KG1 (cell line): ENCODE measurements around the gene IKZF3.
"Not testable (repeated sequence)": the region's sequence is repeated elsewhere in the genome, so short reads cannot be mapped to it uniquely, and the experiment has no call there.

Experiments used
- DNase-seq: peaks from one replicate; lab custom pipeline; 2025; lab: John Stamatoyannopoulos, UW

Gene IKZF3

DNA sequence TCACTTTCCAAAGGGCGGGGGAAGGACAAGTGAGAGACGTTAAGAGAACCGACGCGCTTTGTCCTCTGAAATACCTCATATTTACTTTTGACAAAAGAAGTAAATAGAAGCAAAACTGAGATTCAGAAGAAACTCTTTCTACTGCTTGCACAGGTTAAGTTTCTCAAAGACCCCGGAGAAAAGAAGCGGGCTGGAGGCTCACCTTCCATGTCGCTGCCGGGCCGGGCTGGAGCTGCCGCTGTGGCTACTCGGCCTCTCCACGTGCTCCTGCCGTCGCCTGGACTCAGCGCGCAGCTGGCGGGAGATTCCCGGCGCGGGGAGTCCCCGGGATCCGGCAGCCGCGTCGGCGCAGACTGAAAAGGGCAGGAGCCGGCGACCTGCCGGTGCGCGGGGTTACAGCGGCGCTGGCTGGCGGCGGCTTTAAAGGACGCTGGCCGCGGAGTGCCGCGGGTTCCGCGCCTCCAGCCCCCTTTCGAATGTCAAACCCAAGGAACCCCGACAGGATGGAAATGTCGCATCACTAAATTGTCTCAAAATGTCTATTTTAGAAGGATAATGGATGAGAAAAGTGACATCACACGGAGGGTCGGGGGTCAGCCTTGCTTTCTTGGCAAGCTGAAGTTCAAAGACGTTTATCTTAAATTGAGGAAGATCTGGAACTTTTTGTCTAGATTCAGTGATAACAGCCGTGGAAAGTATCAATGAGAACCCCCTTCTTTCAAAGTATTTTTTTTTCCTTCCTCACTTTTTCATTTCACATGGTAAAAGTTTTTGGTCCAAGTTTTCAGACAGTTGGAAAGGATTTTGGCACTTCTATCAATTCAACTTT lies at the start of gene IKZF3:
Gene IKZF3, minus strand, starts transcription at position 395 of the 829 bp plus-strand sequence. Its CDS starts 186 bp downstream, at position 209.
- DNase-seq = no peak

DNA sequence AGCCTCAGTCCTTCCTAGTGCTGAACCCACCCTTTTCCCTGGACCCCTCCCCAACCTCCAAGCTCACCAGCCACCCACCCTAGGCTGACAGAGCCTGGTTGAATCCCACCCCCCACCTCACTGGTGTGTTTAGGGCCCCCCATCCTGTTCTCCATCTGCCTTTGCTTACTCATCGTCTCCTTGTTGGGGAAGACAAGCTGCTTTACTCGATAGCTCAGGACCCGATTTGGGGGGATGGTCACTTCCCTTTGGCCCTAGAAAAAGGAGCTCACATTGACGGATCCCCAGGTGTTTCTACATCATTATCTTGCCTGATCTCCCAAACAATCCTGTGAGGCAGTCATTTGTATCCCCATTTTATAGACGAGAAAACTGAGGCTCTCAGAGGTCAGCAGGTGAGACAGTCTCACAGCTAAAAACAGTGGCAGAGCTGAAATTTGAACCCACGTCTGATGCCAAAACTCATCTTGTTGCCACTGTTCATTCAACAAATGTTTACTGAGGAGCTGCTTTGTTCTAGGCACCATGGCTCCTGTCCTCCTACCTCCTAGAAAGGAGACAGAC lies 44.8 kb upstream of the IKZF3 start:
- DNase-seq = no peak

DNA sequence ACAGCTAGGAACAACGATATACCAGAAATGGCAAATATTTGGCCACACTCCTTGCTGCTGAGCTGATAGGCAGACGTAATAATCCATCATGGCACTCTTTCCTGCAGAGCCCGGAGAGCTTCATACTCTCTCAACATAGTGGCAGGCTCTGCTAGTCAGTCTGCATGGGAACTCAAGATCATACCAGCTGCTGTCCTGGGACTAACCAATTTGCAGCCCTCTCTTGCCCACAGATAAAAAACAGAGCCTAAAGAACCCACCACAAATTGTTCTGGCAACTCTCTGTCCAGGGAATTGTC lies 40.8 kb upstream of the IKZF3 start:
- DNase-seq = no peak

DNA sequence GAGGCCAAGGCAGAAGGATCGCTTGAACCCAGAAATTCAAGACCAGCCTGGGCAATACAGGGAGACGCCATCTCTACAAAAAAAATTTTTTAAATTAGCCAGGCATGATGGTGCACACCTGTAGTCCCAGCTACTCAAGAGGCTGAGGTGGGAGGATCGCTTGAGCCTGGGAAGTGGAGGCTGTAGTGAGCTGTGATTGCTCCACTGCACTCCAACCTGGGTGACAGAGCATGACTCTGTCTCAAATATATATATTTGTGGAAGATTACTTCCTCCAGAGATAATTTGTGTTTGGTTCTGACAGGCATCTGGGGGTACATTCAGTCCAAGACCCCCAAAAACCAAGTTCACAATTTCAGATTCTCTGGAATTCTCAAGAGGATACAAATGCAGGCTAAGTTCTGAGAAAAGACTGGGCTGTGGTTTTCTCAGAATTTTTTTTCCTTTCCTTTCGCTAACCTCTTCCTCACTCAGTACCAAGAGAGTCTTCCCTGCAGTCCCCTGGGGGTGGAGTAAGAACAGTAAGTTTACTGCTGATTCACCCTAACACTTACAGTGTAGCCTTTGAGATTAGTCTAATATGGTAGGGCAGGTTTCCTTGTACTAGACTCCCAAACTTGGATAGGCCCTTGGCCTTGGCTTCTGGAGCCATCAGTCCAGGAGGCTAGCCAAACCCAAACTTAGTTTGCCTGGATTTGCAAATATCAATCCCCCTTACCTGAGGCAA lies 39.2 kb upstream of the IKZF3 start:
- peak; percentile 39 for DNase-seq

DNA sequence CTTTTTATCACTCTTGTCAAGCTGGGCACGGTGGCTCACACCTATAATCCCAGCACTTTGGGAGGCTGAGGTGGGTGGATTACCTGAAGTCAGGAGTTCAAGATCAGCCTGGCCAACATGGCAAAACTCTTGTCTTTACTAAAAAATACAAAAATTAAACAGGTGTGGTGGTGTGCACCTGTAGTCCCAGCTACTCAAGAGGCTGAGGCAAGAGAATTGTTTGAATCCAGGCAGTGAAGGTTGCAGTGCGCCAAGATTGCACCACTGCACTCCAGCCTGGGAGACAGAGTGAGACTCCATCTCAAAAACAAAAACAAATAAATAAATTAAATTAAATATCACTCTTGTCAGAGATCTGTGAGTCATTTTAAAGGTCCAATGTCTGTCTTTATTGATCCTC lies 37.9 kb upstream of the IKZF3 start:
- not testable (repeated sequence) for DNase-seq

DNA sequence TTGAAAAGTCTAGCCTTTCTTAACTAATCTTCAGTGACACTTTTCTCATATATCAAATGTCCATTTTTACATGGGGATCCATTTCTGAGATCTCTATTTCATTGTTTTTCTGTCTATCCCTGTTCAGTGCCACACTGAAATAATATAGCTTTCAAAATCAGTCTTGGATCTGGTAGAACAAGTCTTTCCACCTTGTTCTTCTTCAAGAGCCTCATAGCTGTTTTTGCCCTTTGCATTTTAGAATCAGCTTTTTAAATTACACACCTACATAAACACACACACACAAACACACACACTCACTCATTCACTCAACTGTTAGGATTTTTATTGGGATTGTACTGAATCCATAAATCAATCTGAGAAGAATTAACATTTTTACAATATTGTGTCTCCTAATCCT lies 35.1 kb upstream of the IKZF3 start:
- no peak for DNase-seq

DNA sequence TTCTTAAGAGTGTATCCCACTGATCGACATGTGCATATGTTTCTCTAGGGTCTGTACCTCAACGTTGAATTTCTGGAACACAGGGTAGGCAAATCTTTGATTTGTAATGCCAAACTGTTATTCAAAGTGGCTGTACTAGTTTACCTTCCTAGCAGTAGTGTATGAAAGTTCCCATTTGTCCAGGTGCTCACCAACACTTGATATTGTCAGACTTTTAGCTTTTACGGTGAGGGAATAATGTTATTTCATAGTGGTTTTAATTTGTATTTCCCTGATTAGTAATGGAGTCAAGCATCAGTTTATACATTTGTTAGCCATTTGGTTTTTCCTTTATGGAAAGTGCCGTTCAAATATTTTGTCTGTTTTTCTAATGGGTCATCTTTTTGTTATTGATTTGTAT lies 34.0 kb upstream of the IKZF3 start:
- DNase-seq = no peak

DNA sequence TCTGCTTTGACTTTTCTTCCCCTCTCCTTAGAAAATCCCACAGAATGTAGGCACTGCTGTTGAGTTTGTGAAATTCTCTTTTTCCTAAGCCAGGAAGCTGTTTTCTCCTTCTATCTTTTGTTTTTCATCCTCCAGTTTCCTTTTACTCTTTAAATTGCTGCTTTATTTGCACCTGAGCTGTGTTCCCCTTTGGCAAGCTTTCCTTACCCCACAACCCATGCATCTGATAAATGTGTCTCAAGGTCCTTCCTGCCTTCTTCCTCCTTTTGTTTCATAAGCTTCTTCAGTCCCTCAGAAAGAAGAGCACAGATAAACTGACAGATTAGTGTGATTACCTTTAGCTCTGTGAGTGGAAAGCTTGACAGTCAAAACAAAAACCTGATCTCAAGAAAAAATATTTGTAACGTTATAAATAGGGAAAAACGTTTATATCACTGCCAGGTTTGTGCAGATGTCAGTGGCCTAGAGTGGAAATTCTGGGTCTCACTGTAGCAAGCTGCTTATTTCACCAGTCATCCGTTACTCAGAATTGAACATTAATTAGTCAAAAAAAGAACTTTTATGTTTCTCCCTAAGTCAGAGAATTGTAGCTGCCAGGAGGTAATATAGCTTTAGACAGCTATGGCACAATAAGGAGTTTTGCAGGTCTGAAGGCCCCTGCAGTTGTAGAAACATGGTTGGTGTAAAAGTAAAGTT lies 30.7 kb upstream of the IKZF3 start:
- no peak for DNase-seq

DNA sequence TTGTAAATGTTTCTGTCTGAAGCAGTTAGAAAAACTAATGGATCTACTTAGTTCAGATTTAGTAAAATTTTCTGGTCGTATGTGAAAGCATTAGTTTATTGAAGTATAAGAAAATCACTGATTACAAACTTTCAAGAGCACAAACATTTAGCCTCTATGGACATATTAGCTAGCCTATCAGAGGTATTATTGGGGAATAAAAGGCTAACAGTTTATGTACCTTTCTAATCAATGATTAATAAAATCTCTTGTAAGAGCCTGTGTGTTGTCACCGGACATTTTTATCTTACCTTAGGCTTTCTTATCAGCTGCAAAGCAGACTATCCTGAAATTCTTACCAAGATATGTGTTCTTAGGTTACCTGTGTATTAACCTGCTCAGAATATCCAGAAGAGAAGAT lies 25.1 kb upstream of the IKZF3 start:
- no peak for DNase-seq

DNA sequence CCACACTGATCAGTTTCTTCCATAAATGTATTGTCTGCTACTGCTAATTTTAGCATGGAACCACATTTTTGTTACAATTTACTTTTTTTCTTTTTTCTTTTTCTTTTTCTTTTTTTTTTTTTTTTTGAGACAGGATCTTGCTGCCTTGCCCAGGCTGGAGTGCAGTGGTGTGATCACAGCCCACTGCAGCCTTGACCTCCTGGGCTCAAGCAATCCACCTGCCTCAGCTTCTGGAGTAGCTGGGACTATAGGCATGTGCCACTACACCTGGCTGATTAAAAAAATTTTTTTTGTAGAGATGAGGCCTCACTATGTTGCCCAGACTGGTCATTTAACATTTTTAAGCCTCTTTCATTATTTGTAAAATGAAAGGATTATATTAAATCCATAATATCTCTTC lies 23.0 kb upstream of the IKZF3 start:
- no peak for DNase-seq

DNA sequence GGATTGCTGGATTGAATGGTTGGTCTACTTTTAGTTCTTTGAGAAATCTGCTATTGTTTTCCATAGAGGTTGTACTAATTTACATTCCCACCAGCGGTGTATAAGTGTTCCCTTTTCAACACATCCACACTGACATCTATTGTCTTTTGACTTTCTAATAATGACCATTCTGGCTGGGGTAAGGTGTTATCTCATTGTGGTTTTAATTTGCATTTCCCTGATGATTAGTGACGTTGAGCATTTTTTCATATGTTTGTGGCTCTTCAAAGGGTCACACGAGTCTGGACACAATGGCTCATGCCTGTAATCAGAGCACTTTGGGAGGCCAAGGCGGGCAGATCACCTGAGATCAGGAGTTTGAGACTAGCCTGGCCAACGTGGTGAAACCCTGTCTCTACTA lies 22.0 kb upstream of the IKZF3 start:
- not testable (repeated sequence) for DNase-seq

DNA sequence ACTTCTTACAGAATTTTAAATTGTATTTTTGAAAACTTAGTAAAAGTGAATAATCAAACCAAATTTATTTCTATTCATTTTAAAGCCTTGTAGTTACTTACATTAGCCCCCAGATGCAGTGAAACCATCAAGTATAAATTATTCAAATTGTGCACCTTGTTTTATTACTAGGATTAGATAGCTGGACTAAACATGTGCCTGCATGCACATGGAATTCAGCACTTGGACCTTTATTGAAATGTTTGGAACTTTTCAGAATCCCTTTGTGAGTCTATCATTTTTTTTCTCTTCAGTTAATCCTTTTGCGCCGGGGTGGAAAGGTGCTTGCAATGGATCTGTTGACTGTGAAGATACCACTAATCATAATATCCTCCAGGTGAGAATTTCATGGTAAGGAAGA lies 8.6 kb upstream of the IKZF3 start:
- DNase-seq = no peak

DNA sequence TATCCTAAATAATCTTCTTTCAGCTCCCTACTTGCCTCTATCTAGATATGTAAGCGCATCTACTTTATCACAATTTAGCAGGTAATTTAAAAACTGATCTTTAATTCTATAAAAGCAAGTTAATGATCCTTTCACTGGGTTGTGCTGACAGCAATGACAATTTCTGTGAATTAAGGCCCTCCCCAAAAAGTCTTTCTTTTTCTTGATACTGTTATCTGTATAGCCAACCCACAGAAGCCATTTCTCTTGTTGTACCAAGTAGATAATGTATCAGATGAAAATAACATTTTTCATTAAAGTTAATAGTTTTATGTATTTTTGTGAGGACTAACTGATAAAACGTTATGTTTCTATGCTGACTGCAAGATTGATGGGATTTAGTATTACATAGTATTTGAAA lies 7.7 kb upstream of the IKZF3 start:
- no peak for DNase-seq

DNA sequence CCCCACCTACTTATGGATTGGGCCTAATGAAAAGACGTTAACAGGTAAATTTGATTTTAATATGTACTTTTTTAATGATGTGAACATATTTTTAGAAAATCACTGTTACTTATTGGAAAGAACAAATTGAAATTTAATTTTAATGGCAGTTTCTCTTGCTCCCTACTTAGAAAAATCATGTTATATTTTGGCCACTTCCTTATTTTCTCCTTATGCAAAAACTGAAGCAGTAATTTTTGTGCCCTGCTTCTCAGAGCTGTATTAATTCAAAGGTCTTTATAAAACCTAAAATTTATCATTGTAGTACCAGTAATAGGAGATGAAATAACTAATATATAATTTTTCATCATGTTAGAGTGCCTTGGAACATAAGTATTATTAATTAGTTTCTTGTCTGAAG lies 6.7 kb upstream of the IKZF3 start:
- no peak for DNase-seq

DNA sequence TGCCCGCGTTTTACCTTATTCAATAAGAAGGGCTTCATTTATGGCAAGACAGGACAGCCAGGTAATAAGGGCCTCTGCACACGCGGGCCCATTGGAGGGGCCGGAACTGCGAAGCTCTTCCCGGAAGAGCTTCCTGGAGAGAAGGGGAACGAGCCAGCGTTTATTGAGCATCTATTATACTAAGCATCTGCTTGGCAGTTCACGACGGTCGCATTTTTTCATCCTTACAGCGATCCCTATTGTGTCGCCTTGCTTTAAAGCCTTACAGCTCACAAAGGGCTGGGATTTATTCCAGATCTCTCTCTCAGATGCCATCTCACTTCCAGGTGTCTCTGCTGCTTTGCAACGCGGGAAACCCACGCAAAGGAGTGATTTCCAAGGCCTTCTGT lies 4.4 kb upstream of the IKZF3 start:
- DNase-seq = no peak

DNA sequence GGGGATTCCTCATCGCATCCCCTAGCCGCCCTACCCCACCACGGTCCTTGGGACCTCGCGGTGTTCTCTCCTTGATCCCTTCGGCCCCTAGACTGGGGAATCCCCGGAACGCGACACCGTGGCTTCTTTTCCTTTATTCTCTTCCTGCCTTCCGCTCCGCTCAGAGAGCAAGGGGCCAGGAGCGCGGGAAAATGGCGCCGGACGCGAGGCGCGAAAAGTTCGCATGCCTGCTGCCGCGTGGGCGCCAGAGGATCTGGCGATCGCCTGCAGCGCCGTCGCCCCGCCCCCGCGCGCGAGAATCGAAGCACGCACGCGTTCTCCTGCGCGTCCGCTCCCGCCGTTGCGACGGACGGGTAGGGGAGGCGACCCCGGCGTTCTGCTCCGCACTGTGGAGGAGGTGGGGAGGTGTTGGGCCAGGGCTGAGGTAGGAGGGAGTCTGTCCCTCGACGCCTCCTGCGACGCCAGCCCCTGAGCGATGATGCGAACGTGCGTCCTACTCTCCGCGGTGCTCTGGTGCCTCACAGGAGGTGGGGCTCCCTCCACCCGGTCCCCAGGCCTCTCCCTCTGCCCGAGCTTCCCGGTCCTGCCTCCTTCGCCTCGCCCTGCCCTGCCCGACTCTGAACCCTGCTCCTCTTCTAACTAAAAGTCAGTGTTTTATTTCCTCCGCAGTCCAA lies 3.9 kb upstream of the IKZF3 start, which contains the start of gene ZPBP2:
Gene ZPBP2, plus strand, starts transcription at position 323 of the 674 bp plus-strand sequence. Its CDS starts 153 bp downstream, at position 476.
- no peak for DNase-seq

DNA sequence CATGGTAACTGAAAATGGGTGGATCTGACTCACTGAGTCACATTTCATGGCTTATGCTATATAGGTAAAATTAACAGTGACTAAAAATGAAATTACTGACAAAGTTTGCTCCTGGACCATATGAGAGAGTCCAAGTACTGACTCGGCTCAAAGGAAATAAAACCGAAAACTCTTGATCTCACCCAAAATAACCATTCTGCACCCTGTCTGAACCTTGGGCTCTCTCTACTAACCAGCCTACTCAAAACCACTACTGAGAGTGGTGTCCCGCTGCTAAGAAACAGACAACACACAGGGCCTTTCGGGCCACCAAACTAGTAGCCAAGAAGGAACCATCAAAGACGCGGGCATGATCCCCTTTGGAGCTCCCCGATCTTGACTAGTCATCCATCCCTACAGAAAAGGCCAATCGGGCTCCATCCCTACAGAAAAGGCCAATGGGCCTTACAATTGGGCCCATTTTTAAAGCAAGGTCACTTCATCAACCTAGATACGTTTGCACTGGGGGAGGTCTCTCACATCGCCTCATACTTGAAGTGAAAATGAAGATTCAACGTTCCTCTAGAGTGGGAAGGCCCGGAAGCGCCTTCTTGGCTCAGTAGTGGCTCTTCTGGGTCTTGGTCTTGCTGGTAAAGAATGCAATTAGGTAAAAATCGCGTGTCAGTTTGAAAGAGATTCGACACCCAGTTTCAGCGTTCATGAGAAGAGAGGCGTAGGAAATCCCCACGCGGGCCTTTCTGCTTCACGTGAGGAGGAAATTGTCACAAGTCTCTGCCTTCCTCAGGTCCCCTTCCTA lies 3.2 kb upstream of the IKZF3 start:
- no peak for DNase-seq

DNA sequence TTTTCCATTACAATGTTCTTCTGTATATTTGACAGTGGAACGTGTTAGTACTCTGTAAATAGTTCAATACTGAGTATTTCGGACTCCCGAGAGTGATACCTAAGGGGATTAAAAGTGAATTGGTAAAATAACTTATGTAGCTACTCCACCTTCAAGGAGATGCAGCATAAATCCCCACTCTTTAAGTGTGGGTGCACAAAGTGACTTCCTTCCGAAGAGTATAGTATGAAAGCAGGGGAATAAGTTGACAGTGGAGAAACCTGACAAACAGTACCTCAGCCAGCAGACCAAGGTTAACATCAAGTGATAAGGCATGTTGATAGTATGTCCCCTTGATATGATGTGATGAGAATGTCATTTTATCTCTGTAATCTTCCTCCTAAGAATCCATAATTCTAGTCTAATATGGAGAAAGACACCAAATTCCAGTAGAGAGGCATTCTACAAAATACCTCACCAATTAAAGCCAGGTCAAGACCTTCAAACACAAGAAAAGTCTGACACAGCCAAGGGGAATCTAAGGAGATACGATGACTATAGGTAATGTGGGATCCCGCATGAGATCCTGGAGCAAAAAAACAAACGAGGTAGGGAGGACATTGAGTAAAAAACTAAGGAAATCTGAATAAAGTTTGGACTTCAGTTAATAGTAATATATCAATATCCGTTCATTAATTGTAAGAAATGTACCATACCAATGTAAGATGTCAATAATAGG lies 2.1 kb upstream of the IKZF3 start:
- no peak for DNase-seq

DNA sequence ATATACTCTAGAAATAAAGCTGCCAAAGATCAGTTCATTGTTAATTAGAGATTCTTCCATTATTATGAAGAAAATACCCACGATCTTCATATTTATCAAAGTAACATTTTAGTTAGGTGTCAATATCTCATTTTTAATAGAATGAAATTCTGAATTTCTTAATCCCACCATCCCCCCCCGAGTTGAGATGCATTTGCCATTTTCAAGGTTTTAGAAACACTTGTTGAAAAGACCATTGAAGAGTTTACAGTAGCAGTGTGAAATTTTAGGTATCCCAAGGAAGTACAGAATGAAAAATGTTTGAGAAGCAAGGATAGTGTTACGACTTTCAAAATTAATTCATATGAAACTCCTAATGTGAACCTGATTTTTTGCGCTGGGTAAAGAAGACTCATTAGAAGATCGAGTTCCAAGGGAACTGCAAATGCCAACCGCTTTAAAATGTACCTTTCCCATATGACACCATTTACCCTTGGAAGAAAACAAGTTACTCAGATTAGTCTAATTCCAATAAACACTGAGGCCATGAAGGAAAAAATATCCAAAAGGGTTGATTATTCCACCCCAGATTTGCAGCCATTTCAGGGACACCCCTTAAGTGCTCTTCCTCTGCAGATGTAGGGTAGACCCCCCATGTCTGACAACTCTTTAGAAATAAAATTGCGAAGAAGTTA lies 731 bp downstream of the IKZF3 start:
- no peak for DNase-seq

DNA sequence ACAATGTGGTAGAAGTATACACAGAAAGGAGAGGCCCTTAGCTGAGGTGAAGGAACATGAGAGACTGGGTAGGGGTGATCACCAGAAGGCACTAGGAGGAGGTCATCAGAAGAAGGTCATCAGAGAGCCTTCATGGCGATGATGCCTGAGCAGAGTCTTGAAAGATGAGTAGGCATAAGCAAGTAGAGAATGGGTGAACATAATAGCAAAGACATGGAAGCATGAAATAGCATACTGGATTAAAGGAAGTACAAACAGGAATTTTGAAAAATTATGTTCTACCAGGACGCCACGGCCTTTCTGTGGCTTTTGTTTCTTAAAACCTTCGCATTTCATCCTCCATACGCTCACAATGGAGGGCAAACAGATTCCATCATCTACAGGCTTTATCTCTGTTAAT lies 2.9 kb downstream of the IKZF3 start:
- DNase-seq = no peak
